Measurements from ENCODE around the gene POLN.

DNA sequence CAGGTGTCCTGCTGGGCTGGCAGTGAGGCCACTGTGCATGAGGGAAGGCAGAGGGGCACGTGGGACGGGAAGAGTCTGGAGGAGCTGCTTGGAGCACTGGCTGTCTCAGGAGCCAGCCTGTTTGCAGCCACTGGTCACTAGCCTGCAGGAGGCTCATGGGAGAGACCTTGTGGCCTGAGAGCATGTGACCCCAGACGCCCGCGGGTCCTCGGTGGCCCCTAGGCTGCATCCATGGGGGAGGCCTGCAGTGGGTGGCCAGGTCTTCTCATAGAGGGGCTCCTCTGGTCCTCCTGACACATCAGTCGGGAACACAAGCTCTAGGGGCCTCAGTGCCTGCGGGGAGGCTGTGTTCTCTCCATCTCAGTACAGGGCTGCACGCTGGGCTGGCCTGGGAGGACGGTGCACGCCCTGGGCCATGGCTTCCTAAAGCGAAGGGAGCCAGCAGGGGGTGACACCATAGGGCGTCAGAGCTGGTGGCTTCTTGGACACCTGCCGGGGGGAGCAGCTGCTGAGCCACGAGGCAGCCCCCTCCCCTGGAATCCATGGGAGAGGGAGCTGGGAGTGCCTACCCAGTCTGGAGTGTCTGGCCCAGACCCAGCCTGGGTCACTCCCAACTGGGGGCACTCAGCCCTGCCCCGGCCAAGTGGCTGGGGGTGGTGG, 170.5 kb downstream of the POLN start:
- TF ChIP-seq, protein P1, sequence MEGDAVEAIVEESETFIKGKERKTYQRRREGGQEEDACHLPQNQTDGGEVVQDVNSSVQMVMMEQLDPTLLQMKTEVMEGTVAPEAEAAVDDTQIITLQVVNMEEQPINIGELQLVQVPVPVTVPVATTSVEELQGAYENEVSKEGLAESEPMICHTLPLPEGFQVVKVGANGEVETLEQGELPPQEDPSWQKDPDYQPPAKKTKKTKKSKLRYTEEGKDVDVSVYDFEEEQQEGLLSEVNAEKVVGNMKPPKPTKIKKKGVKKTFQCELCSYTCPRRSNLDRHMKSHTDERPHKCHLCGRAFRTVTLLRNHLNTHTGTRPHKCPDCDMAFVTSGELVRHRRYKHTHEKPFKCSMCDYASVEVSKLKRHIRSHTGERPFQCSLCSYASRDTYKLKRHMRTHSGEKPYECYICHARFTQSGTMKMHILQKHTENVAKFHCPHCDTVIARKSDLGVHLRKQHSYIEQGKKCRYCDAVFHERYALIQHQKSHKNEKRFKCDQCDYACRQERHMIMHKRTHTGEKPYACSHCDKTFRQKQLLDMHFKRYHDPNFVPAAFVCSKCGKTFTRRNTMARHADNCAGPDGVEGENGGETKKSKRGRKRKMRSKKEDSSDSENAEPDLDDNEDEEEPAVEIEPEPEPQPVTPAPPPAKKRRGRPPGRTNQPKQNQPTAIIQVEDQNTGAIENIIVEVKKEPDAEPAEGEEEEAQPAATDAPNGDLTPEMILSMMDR (optimal IDR thresholded peaks at IDR 0.05 in 1 of 3, IDR thresholded peaks at IDR 0.05 in 1 of 3, conservative IDR thresholded peaks at IDR 0.05 in 1 of 3; ENCODE audit: extremely low read depth in 1 of 3, insufficient read depth in 2 of 3, low read length in 3 of 3) = no peak
- TF ChIP-seq EZH2 (IDR thresholded peaks at IDR 0.05; ENCODE audit: low read length) = no peak

Data from keratinocyte (primary cell).